HPDE6-E6E7 (cell line): ENCODE results near the gene KSR2.

Experiments used
- DNase-seq: peaks from one replicate; pipeline ENCODE4 v3.0.0; 2011; ENCODE audit warnings: missing footprints; ENCODE audit errors: extremely low spot score

The KSR2 gene

GRCh38 chr12:117528538-117528937 is 440.3 kb downstream of the KSR2 start:
- no peak for DNase-seq

DNA sequence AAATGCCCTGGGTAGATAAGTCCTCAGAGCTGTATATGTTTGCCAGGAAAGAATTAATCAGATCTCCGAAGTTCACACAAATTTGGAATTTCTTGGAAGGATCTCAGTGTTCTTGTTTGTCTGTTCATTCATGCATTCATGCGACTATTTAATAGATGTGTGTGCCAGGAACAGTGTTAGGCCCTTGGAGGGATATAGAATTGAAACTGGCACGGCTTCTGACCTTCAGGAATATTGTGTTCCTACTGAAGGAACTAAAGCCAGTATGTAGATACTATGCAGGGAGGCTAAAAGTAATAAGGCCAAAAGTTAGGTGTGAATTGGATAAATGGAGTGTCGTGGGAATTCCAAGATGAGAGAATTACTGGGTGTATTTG is 441.3 kb downstream of the KSR2 start:
- DNase-seq: no peak

GRCh38 chr12:117526757-117527478 is 441.9 kb downstream of the KSR2 start:
- no peak for DNase-seq

- no peak for DNase-seq
Measured at GRCh38 chr12:117525766-117526165, 443.0 kb downstream of the KSR2 start.

GRCh38 chr12:117524806-117525205 is 444.0 kb downstream of the KSR2 start:
- no peak for DNase-seq

GRCh38 chr12:117523971-117524370 is 444.8 kb downstream of the KSR2 start:
- no peak for DNase-seq

GRCh38 chr12:117522559-117522958 is 446.2 kb downstream of the KSR2 start:
- no peak for DNase-seq

DNA sequence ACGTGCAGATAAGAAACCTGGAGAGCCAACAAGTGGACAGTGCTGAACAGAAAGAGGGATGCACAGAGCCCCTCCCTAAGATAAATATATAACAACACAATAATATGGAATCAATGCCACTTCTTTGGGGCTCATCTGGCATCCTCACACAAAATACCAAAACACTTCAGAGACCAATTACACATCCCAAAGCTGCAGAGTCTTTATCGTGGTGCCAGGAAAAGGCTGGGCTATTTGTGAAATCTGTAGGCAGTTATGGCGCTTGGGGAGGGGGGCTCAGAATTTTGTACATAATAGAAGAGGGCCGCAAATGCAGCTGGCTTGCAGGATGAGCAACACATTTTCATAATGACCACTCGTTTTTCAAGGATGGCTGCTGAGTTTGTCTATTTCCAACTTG is 446.9 kb downstream of the KSR2 start:
- no peak for DNase-seq

- DNase-seq: no peak
Measured at GRCh38 chr12:117521346-117521745, 447.4 kb downstream of the KSR2 start.

DNA sequence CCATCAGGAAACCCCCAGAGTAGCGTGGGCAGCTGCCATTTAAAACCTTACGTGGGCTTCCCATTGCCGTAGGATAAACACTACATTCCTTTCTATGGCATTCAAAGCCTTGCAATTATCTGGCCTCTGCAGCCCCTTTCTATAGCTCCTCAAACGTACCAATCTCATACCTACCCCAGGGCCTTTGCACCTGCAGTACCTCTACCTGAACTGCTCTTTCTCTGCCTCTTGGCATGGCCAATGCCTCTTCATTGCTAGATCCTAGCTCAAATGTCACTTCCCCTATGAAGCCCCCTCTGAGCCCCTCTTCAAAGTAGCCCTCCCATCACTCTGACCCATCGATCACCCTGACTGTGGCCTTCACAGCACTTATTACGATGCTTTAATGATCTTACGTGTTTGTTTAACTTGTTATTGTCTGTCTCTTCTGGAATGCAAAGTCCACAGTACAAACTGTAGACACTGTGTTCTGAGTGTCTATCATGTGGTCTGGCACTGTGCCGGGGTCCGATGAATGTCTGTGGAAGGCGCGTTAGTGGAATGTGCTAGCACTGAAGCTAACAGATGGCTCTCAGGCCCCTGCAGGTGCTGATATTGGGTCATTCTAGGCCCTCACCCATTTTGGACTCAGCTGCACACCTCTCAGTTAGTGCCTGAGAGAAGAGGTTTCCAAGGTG is 450.1 kb downstream of the KSR2 start:
- DNase-seq: no peak

DNA sequence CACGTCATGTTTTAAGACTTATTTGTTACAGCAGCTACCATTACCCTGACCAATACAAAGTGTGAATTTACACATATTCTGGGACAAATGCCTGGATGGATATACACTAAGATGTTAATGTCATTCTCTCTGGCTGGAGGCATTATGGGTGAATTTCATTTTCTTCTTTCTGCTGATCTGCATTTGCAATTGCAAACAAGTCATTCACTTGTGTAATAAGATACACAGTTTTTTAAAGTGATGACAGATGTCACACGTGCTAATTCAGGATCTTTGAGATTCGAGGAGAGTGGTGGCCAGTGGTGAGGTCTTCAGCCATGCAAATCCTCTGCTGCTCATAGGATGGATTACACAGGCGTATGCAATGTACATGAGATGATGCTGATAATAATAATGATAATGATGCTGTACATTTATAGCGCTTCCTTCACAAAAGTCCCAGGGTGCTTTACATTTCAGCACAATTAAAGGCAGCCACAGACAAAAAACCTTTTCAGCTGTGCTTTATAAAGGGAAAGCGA is 451.5 kb downstream of the KSR2 start:
- DNase-seq: no peak

GRCh38 chr12:117516034-117516433 is 452.8 kb downstream of the KSR2 start:
- DNase-seq: no peak

DNA sequence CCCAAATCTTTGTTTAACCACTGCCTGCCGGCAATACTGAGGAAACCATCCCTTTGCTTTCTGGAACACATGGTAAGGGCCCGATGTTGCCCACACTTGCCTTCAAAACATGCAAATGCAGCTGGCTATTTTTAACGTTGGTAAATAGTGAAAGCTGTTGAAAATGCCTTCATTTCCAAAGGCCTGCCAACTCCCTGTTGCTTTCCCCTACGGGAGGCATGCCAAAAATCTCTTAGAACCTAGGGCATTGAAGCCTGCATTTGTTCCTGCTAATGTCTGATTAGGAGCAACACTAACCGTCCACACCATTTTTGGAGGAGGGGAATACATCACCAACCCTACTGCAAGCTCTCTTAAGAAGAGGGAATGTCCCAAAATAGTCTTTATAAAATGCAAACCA is 454.8 kb downstream of the KSR2 start:
- DNase-seq: no peak

DNA sequence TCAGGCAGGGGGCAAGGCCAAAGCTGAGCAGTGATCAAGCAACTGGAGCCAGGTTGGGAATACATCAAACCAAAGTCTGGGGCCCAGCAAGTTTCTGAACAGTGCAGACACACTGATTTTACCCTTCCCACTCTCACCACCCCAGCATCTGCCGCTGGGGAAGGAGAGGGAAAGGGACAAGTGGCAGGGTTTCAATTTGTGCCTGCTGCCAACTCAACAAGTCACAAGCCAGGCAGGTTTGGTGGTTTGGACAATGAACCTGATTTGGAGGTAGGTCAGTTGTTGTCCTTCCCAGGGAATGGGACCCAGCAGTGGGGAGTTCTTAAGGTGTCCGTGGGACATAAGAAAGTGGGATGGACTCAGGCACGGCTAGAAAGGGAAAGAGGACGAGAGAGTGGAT is 455.4 kb downstream of the KSR2 start:
- no peak for DNase-seq

DNA sequence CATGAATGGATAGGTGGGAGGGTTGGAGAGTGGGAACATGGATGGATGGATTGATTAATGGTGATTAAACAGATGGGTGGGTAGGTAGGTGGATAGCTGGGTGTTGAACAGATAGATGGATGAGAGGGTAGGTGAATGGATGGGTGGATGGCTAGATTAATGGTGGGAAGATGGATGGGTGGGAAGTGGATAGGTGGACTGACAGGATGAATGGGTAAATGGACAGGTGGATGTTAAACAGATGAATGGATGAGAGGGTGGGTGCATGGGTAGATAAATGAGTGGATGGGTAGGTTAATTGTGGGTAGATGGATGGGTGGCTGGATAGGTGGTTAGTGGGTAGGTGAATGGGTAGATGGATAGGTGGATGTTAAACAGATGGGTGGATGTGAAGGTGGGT is 460.3 kb downstream of the KSR2 start:
- no peak for DNase-seq

DNA sequence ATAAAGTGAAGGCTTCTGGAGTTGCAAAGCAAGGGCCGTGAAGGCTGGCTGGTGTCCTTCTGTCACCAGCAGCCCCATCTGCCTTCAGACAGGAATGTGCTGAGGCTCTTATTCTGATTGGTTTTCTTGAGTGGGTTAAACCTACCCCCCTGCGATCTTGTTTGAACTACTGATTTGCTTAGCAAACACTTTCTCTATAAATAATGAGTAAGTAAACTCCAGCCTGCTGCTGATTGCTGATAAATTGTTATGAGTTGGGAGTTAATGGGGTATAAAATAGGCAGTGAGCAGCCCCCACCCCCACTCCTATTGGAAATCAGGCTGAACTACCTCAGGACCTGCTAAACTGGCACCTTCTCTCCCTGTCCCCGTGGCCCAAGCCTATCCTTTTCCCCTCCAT is 461.2 kb downstream of the KSR2 start:
- DNase-seq: no peak

DNA sequence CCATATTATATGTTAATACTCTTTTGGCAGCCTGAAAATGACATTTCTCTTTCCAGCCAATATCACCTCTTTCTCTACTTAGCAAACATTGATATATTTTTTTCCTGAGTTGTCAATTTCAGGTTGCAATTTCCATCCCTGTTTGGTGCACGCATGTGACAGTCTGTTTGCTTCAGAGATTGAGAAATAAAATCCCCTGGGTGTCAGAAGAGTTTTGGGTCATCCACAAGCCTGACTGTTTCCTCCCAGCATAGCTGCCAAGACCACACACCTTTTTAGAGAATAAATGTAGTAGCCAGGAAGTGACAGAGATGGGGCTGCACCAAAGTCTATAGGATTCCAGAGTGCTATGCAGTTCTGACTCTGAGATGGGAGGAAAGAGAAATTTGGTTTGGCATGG is 462.5 kb downstream of the KSR2 start:
- no peak for DNase-seq

GRCh38 chr12:117502633-117503032 is 466.2 kb downstream of the KSR2 start:
- no peak for DNase-seq

- DNase-seq: no peak
Measured at GRCh38 chr12:117502233-117502632, 466.6 kb downstream of the KSR2 start.

DNA sequence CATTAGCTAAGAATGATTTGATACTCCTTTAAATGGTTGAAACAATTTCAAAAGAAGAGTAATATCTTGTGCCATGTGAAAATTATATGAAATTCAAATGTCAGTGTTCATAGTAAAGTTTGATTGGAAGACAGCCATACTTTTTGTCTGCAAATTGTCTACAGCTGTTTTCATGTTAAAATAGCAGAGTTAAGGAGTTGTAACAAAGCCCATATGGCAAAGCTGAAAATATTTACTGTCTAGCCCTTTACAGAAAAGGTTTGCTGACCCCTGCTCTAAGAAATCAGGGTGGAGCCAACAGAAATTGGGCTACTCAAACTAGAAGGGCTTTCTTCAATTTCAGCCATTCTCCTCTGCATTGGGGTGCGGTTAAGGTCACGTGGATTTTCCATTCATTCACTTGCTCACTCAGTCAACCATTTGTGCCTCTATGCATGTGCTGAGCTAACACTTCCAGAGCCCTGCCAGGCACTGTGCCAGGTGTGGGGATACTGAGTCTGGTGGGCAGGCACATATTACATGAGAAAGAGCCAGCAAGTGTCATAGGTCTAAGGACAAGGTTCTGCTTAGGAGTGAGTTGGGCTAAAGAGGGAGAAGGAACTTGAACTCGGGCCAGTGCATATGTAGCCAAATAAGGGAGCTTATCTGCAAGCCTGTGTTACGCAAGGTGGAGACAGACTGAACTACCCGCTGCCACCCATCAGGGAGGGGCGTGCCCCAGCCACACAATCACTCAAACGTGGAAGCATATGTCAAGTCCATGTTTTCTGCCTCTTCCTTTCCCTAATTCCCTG is 467.5 kb downstream of the KSR2 start:
- no peak for DNase-seq

GRCh38 chr12:117499759-117500485 is 468.9 kb downstream of the KSR2 start:
- no peak for DNase-seq

DNA sequence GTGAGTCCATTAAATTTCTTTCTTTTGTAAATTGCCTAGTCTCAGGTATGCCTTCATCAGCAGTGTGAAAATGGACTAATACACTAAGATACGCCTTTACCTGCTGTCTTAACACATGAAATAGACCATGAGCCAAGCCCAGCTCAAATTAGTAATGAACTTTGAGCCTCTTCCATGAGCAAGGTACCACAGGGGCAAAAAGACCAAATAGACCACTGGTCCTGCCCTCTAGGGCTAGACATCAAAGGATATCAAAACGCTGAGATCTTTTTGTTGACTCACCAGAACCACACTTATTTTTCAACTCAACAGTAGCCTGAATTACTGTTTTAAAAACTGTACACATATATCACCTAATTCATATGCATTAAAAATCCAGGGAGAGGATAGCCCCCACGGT is 469.9 kb downstream of the KSR2 start:
- no peak for DNase-seq
